ENCODE results near the gene P2RX3.

DNA sequence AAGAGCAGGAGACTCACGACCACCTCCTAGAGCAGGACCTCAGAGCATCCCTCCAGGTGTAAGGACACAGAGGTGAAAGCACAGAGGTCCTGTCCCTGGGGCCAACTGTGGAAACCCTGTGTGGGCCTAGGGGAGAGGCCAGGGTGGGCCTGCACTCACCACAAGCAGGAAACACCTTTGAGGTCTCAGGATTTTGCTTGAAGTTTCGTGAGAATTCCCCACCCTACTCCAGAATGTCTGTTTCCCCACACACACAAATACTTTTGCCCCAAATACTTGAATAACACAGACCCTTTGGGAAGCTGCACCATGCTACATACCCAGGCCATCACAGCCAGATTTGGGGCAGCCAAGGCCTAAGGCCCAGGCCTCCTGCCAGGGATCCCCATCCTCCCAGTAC, 70.6 kb downstream of the P2RX3 start:
- TF ChIP-seq CREB1 (IDR thresholded peaks at IDR 0.05; ENCODE audit: low read depth) (no peak), RAD21 (IDR thresholded peaks at IDR 0.05; ENCODE audit: low read depth) (no peak), TAF1 (IDR thresholded peaks at IDR 0.05; ENCODE audit: low read depth) (no peak), TEAD4 (IDR thresholded peaks at IDR 0.05) (no peak), FOXM1 (IDR thresholded peaks at IDR 0.05; ENCODE audit: borderline replicate concordance, low read depth) (no peak), EGR1 (IDR thresholded peaks at IDR 0.05) (no peak), EP300 (IDR thresholded peaks at IDR 0.05; ENCODE audit: borderline replicate concordance) (no peak)
- TF ChIP-seq, protein P1, sequence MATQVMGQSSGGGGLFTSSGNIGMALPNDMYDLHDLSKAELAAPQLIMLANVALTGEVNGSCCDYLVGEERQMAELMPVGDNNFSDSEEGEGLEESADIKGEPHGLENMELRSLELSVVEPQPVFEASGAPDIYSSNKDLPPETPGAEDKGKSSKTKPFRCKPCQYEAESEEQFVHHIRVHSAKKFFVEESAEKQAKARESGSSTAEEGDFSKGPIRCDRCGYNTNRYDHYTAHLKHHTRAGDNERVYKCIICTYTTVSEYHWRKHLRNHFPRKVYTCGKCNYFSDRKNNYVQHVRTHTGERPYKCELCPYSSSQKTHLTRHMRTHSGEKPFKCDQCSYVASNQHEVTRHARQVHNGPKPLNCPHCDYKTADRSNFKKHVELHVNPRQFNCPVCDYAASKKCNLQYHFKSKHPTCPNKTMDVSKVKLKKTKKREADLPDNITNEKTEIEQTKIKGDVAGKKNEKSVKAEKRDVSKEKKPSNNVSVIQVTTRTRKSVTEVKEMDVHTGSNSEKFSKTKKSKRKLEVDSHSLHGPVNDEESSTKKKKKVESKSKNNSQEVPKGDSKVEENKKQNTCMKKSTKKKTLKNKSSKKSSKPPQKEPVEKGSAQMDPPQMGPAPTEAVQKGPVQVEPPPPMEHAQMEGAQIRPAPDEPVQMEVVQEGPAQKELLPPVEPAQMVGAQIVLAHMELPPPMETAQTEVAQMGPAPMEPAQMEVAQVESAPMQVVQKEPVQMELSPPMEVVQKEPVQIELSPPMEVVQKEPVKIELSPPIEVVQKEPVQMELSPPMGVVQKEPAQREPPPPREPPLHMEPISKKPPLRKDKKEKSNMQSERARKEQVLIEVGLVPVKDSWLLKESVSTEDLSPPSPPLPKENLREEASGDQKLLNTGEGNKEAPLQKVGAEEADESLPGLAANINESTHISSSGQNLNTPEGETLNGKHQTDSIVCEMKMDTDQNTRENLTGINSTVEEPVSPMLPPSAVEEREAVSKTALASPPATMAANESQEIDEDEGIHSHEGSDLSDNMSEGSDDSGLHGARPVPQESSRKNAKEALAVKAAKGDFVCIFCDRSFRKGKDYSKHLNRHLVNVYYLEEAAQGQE (IDR thresholded peaks at IDR 0.05; ENCODE audit: low read depth) = no peak
- TF ChIP-seq, protein P2, sequence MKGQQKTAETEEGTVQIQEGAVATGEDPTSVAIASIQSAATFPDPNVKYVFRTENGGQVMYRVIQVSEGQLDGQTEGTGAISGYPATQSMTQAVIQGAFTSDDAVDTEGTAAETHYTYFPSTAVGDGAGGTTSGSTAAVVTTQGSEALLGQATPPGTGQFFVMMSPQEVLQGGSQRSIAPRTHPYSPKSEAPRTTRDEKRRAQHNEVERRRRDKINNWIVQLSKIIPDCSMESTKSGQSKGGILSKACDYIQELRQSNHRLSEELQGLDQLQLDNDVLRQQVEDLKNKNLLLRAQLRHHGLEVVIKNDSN (IDR thresholded peaks at IDR 0.05) = no peak
